ENCODE results near the gene FIP1L1.

GRCh38 chr4:53507671-53508286, 130.3 kb downstream of the FIP1L1 start:
- TF ChIP-seq EZH2phosphoT487 (conservative IDR thresholded peaks at IDR 0.05; ENCODE audit: low read length), result no peak
- no peak for TF ChIP-seq CTCF (IDR thresholded peaks at IDR 0.05; ENCODE audit: insufficient read depth, low read length, poor library complexity, severe bottlenecking)
